DOHH2 (cell line): ENCODE data around the gene SLC66A3.

Experiments used
- H3F3A ChIP-seq: fragments of 200-600 bp; sonication (generic), shearing (Covaris generic); 2 replicates; pipeline ENCODE4 v1.6.0; 2016; ENCODE audit warnings: antibody characterized with exemption, mild to moderate bottlenecking; ENCODE audit not compliant: control insufficient read depth, insufficient read depth
- H3K27ac ChIP-seq: fragments of 200-600 bp; sonication (generic); 2 replicates; pipeline ENCODE4 v1.5.1; 2014; ENCODE audit warnings: low read depth, mild to moderate bottlenecking, low read length, moderate library complexity
- H3K27me3 ChIP-seq: fragments of 200-600 bp; sonication (generic); 2 replicates; pipeline ENCODE4 v1.6.1; 2014; ENCODE audit warnings: mild to moderate bottlenecking, low read length, mixed read lengths; ENCODE audit not compliant: control insufficient read depth
- H3K36me3 ChIP-seq: fragments of 200-600 bp; sonication (generic); 2 replicates; pipeline ENCODE4 v1.6.1; 2014; ENCODE audit warnings: mild to moderate bottlenecking, low read length, moderate library complexity, mixed read lengths; ENCODE audit not compliant: control insufficient read depth
- H3K4me1 ChIP-seq: fragments of 200-600 bp; sonication (generic); 2 replicates; pipeline ENCODE4 v1.6.1; 2014; ENCODE audit warnings: mild to moderate bottlenecking, low read length, mixed read lengths; ENCODE audit not compliant: control insufficient read depth
- H3K4me2 ChIP-seq: fragments of 200-600 bp; sonication (generic); 2 replicates; pipeline ENCODE4 v1.6.0; 2014; ENCODE audit warnings: mild to moderate bottlenecking, low read length, moderate library complexity
- H3K4me3 ChIP-seq: fragments of 200-600 bp; sonication (generic); 2 replicates; pipeline ENCODE4 v1.5.1; 2014; ENCODE audit warnings: mild to moderate bottlenecking, low read length, mixed read lengths
- H3K79me2 ChIP-seq: fragments of 200-600 bp; sonication (generic); 2 replicates; pipeline ENCODE4 v1.6.1; 2014; ENCODE audit warnings: mild to moderate bottlenecking, low read length, mixed read lengths; ENCODE audit not compliant: control insufficient read depth
- H3K9me2 ChIP-seq: fragments of 200-600 bp; sonication (generic); replicated peaks from 2 replicates; pipeline ENCODE4 v1.6.1; 2014; ENCODE audit warnings: mild to moderate bottlenecking, low read length, mixed read lengths; ENCODE audit not compliant: control insufficient read depth
- H3K9me3 ChIP-seq: fragments of 200-600 bp; sonication (generic); 2 replicates; pipeline ENCODE4 v1.6.1; 2014; ENCODE audit warnings: antibody characterized with exemption, low read length, mixed read lengths; ENCODE audit not compliant: control insufficient read depth, insufficient read depth
- H4K20me1 ChIP-seq: fragments of 200-600 bp; sonication (generic); 2 replicates; pipeline ENCODE4 v1.6.0; 2014; ENCODE audit warnings: low read depth, mild to moderate bottlenecking, antibody characterized with exemption, low read length, moderate library complexity; ENCODE audit not compliant: control insufficient read depth, insufficient read depth
- EZH2phosphoT487 ChIP-seq: fragments of 200-600 bp; sonication (generic); IDR thresholded peaks from 2 replicates; pipeline ENCODE4 v1.6.1; 2017; ENCODE audit warnings: borderline replicate concordance, mild to moderate bottlenecking, antibody characterized with exemption, low read length, moderate library complexity, mixed read lengths
- TF ChIP-seq, protein P1 (sequence below): fragments of 200-600 bp; sonication (generic); IDR thresholded peaks from one replicate; pipeline ENCODE4 v1.5.1; 2014; ENCODE audit warnings: antibody characterized with exemption, mild to moderate bottlenecking, low read depth, low read length; ENCODE audit not compliant: poor library complexity, severe bottlenecking

SLC66A3 gene

DNA sequence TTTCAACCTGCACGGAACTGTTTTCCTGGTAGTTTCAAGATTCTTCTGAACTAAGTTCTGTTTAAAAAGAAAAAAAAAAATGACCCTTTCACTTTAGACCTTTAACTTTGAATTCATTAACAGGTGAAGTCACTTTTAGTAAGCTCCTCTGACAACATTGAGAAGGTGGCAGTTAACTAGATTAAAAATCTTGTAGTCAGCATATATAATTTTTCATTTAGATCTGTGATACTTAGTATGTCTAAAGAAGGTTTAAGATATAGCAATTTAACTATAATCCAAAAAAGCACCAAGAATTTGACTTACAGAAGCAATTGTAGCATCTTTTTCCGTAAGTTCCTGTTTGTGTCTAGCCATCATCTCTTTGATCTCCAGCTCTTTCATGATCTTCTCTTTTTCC is 45.4 kb downstream of the SLC66A3 start:
- Histone ChIP-seq H3K36me3 (peaks cover 65% of the 10 kb centered on the region), H3K9me3 (no peaks in the 10 kb centered on the region), H3K4me1 (no peaks in the 10 kb centered on the region), H3K9me2 (no peaks in the 10 kb centered on the region), H3F3A (peaks cover 5% of the 10 kb centered on the region; the same call in 1 of the 2 replicates), H3K27ac (no peak overlapping the region), H3K4me2 (no peak overlapping the region), H3K27me3 (no peaks in the 10 kb centered on the region), H3K79me2 (no peaks in the 10 kb centered on the region), H3K4me3 (no peak overlapping the region), H4K20me1 (no peaks in the 10 kb centered on the region)
- TF ChIP-seq EZH2phosphoT487: no peak
- TF ChIP-seq, protein P1, sequence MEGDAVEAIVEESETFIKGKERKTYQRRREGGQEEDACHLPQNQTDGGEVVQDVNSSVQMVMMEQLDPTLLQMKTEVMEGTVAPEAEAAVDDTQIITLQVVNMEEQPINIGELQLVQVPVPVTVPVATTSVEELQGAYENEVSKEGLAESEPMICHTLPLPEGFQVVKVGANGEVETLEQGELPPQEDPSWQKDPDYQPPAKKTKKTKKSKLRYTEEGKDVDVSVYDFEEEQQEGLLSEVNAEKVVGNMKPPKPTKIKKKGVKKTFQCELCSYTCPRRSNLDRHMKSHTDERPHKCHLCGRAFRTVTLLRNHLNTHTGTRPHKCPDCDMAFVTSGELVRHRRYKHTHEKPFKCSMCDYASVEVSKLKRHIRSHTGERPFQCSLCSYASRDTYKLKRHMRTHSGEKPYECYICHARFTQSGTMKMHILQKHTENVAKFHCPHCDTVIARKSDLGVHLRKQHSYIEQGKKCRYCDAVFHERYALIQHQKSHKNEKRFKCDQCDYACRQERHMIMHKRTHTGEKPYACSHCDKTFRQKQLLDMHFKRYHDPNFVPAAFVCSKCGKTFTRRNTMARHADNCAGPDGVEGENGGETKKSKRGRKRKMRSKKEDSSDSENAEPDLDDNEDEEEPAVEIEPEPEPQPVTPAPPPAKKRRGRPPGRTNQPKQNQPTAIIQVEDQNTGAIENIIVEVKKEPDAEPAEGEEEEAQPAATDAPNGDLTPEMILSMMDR: no peak

DNA sequence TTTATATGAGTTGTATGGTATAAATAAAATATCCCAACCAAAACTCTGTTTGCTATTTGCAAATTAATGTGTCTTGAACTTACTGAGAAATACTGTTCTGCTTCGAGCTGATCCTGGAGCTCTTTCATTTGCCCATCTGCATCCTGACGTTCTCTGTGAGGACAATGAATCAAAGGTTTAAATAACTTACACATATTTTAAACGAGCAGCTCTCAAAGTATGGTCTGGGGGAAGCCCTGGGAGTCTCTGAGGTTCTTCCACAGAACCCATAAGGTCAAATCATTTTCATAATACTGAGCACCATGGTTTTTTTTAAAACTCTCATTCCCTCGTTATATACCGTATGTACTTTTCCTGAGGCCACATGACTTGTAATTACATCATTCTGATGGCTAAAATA is 46.7 kb downstream of the SLC66A3 start:
- peaks cover 58% of the 10 kb centered on the region for H3K36me3 ChIP-seq
- H3K9me2 ChIP-seq: no peaks in the 10 kb centered on the region
- H4K20me1 ChIP-seq: no peaks in the 10 kb centered on the region
- H3K27ac ChIP-seq: no peak overlapping the region
- TF ChIP-seq, protein P1: no peak
- no peak for TF ChIP-seq EZH2phosphoT487
- H3K4me3 ChIP-seq: no peak overlapping the region
- H3K4me2 ChIP-seq: no peak overlapping the region
- H3K4me1 ChIP-seq: no peaks in the 10 kb centered on the region
- H3F3A ChIP-seq: peaks cover 5% of the 10 kb centered on the region; the same call in 1 of the 2 replicates
- no peaks in the 10 kb centered on the region for H3K9me3 ChIP-seq
- H3K79me2 ChIP-seq: no peaks in the 10 kb centered on the region
- H3K27me3 ChIP-seq: no peaks in the 10 kb centered on the region

DNA sequence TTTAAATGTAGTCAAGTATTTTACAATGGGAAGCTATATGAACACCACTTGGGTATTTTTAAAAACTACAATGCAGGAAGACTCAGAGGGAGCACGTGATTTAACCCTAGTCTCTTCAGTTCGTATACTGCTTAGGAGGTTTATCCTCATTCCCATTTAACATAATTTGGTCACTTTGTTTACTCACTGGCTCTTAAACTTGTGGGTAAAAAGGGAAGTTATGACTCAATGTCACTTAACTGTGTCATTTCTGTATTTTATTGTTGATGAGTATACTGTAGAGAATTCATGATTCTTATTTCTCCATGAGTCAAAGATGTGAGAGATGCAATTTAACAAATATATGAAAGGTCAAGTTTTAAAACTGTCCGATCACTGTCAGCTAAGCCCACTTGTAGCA is 48.2 kb downstream of the SLC66A3 start:
- Histone ChIP-seq H3K36me3 (peaks cover 54% of the 10 kb centered on the region), H3F3A (peaks cover 2% of the 10 kb centered on the region; the same call in 1 of the 2 replicates), H4K20me1 (no peaks in the 10 kb centered on the region), H3K27me3 (no peaks in the 10 kb centered on the region), H3K9me3 (no peaks in the 10 kb centered on the region), H3K4me1 (no peaks in the 10 kb centered on the region), H3K79me2 (no peaks in the 10 kb centered on the region), H3K4me2 (no peak overlapping the region), H3K27ac (no peak overlapping the region), H3K4me3 (no peak overlapping the region), H3K9me2 (no peaks in the 10 kb centered on the region)
- TF ChIP-seq, protein P1: no peak
- no peak for TF ChIP-seq EZH2phosphoT487
